ENCODE results near the gene SAXO1. TPM values are rescaled to one million over a fixed set of nuclear protein-coding genes. Genes with fewer than 3 reads are reported as not detected.

The SAXO1 gene
- total RNA-seq, 4 donors from 2014 or later = 0.05 to 1.5 (median 0.14) TPM

DNA sequence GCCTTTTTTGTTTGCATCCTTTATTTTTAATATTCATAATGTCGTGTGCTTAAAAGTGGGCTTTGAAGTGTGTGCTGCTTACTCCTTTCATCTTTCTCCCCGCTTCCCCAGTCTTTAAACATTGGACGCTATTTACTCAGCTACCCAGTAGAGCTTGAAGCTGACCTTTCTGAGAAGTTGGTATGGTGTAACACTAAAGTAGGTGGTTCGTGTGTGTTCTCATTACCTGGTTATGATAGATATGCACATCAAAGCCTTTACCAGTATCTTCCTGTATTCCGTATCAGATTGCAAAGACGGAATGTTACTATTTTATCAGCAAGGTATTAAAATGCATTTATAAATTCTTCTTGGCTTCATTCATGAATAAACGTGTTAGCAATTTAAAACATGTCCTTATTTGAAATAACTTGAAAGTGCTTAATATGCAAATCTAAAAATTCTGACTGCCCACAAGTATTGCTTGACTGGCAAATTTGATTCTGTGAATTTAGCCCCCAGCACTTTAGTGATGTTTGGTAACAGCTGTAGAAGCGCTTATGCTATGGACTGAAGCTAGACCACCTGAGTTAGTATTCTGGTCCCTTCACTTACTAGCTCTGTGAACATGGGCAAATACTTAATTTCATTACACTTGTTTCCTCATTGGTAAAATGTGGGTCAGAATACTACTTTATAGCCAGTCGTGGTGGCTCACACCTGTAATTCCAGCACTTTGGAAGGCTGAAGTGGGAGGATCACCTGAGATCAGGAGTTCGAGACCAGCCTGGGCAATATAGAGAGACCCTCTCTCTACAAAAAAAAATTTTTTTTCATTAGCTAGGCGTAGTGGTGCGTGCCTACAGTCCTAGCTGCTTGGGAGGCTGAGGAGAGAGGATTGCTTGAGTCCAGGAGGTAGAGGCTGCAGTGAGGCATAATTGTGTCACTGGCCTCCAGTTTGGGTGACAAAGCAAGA, 17.9 kb upstream of the SAXO1 start:
- no peak overlapping the region for H3K27ac ChIP-seq
- no peaks in the 10 kb centered on the region for H3K36me3 ChIP-seq
- TF ChIP-seq, protein P1, sequence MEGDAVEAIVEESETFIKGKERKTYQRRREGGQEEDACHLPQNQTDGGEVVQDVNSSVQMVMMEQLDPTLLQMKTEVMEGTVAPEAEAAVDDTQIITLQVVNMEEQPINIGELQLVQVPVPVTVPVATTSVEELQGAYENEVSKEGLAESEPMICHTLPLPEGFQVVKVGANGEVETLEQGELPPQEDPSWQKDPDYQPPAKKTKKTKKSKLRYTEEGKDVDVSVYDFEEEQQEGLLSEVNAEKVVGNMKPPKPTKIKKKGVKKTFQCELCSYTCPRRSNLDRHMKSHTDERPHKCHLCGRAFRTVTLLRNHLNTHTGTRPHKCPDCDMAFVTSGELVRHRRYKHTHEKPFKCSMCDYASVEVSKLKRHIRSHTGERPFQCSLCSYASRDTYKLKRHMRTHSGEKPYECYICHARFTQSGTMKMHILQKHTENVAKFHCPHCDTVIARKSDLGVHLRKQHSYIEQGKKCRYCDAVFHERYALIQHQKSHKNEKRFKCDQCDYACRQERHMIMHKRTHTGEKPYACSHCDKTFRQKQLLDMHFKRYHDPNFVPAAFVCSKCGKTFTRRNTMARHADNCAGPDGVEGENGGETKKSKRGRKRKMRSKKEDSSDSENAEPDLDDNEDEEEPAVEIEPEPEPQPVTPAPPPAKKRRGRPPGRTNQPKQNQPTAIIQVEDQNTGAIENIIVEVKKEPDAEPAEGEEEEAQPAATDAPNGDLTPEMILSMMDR (IDR thresholded peaks at IDR 0.05) = no peak
- TF ChIP-seq EP300 (IDR thresholded peaks at IDR 0.05) (no peak), POLR2AphosphoS5 (IDR thresholded peaks at IDR 0.05) (no peak), POLR2A (IDR thresholded peaks at IDR 0.05) (no peak)
- H3K4me3 ChIP-seq = peak overlapping the region; percentile 97
- peaks cover 44% of the 10 kb centered on the region for H3K4me1 ChIP-seq
- H3K27me3 ChIP-seq = no peaks in the 10 kb centered on the region
- no peaks in the 10 kb centered on the region for H3K9me3 ChIP-seq
- WGBS = 53% methylated on average over 12 of the region's 12 CpGs
- no peak for DNase-seq (ENCODE audit: low spot score in 2 of 2)

DNA sequence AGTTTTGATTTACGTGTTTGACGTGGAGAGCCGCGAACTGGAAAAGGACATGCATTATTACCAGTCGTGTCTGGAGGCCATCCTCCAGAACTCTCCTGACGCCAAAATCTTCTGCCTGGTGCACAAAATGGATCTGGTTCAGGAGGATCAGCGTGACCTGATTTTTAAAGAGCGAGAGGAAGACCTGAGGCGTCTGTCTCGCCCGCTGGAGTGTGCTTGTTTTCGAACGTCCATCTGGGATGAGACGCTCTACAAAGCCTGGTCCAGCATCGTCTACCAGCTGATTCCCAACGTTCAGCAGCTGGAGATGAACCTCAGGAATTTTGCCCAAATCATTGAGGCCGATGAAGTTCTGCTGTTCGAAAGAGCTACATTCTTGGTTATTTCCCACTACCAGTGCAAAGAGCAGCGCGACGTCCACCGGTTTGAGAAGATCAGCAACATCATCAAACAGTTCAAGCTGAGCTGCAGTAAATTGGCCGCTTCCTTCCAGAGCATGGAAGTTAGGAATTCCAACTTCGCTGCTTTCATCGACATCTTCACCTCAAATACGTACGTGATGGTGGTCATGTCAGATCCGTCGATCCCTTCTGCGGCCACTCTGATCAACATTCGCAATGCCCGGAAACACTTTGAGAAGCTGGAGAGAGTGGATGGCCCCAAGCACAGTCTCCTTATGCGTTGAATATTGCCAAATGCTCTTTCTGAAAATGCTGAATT, 17.1 kb upstream of the SAXO1 start:
- Histone ChIP-seq H3K4me1 (peaks cover 44% of the 10 kb centered on the region), H3K27ac (peak overlapping the region; percentile 98), H3K36me3 (no peaks in the 10 kb centered on the region), H3K4me3 (peak overlapping the region; percentile 97), H3K27me3 (no peaks in the 10 kb centered on the region), H3K9me3 (no peaks in the 10 kb centered on the region)
- TF ChIP-seq EP300 (IDR thresholded peaks at IDR 0.05) (no peak), POLR2A (IDR thresholded peaks at IDR 0.05) (no peak), POLR2AphosphoS5 (IDR thresholded peaks at IDR 0.05) (no peak)
- TF ChIP-seq, protein P1 (IDR thresholded peaks at IDR 0.05) = no peak
- DNase-seq (ENCODE audit: low spot score in 2 of 2) = no peak
- WGBS = 3% methylated on average over 32 of the region's 33 CpGs

DNA sequence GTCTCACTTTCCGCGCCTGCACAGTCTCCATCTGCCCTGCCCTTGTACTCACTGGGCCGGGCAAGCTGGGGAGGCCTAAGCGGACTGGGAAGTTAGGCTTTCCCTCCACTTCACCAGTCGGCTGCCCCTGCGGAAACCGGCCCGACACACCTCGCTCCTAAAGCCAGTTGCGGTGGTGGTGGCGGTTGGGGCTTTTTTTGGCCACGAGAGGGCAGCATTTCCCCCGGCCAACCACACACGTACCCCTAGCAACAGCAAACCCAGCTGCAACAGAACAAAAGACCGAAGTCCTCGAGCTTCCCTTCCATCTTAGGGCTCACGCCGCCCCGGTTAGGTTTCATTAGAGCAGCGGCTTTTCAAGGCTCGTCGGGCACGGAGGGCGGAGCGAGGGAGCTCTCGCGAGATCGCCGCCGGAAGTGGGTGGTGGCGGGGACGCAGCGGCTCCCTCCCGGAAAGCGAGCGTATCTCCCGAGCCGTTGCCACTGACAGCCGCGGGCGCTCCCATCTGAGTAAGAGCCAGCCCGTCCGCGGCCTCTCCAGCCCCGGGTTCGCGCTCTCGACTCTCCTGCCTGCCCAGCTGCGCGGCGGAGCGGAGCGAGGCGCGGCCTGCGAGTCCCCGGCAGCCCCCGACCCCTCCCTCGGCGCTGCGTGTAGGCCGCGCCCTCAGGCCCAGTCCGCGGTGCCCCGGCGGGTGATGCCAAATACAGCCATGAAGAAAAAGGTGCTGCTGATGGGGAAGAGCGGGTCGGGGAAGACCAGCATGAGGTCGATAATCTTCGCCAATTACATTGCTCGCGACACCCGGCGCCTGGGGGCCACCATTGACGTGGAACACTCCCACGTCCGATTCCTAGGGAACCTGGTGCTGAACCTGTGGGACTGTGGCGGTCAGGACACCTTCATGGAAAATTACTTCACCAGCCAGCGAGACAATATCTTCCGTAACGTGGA, 16.2 kb upstream of the SAXO1 start, which contains the start of gene RRAGA:
RRAGA (plus strand) TSS at position 462 of the 951 bp plus-strand sequence; CDS start at position 695, 233 bp downstream.
- Histone ChIP-seq H3K36me3 (no peaks in the 10 kb centered on the region), H3K4me3 (peak within 1 kb of the TSS; percentile 97), H3K4me1 (peaks cover 44% of the 10 kb centered on the region), H3K27me3 (no peaks in the 10 kb centered on the region), H3K9me3 (no peaks in the 10 kb centered on the region), H3K27ac (peak within 1 kb of the TSS; percentile 98)
- TF ChIP-seq EP300 (IDR thresholded peaks at IDR 0.05) (no peak), POLR2AphosphoS5 (IDR thresholded peaks at IDR 0.05) (peak in 2 of 3 donors; percentile 55 to 94), POLR2A (IDR thresholded peaks at IDR 0.05) (peak; percentile 67 to 92)
- TF ChIP-seq, protein P1 (IDR thresholded peaks at IDR 0.05) = peak; percentile 64 to 83
- peak; percentile 96 to 97 for DNase-seq (ENCODE audit: low spot score in 2 of 2)
- 0% methylated on average over 45 of the region's 82 CpGs for WGBS

DNA sequence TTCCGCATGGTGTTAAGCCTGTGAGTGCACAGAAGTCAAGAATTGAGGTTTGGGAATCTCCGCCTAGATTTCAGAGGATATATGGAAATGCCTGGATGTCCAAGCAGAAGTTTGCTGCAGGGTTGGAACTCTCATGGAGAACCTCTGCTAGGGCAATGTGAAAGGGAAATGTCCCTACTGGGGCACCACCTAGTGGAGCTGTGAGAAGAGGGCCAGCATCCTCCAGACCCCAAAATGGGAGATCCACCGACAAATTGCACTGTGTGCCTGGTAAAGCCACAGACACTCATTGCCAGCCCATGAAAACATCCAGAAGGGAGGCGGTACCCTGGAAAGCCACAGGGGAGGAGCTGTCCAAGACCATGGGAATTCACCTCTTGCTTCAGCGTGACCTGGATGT, 3.6 kb upstream of the SAXO1 start:
- no peak for DNase-seq (ENCODE audit: low spot score in 2 of 2)
- TF ChIP-seq POLR2A (IDR thresholded peaks at IDR 0.05) (no peak), POLR2AphosphoS5 (IDR thresholded peaks at IDR 0.05) (no peak), EP300 (IDR thresholded peaks at IDR 0.05) (no peak)
- TF ChIP-seq, protein P1 (IDR thresholded peaks at IDR 0.05) = no peak
- Histone ChIP-seq H3K27ac (no peak overlapping the region), H3K9me3 (no peaks in the 10 kb centered on the region), H3K36me3 (no peaks in the 10 kb centered on the region), H3K4me3 (no peak overlapping the region), H3K4me1 (no peaks in the 10 kb centered on the region), H3K27me3 (no peaks in the 10 kb centered on the region)
- WGBS = 100% methylated on average over 3 of the region's 5 CpGs

Measured in suprapubic skin (tissue), 4 donors.